ENCODE measurements around the gene CMIP. TPM values are rescaled to one million over a fixed set of nuclear protein-coding genes. Genes with fewer than 3 reads are reported as not detected.

The CMIP gene
- total RNA-seq, 1 donor from 2014 or later, result 6.6 TPM

DNA sequence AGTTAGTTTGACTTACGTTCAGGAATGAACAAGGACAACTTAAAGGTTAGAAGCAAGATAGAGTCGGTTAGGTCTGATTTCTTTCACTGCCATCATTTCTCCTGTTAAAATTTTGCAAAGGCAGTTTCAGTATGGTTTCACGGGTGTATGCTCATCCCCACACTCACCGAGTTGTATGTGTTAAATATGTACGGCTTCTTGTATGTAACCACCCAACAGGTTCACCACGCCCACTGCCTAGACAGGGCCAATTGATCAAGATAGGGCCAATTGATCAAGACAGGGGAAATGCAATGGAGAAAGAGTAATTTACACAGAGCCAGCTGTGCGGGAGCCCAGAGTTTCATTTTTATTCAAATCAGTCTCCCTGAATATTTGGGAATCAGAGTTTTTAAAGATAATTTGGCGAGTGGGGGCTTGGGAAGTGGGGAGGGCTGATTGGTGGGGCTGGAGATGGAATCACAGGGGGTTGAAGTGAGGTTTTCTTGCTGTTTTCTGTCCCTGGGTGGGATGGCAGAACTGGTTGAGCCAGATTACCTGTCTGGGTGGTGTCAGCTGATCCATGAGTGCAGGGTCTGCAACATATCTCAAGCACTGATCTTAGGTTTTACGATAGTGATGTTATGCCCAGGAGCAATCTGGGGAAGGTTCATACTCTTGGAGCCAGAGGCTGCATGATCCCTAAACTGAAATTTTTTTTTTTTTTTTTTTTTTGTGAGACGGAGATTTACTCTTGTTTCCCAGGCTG is 272.0 kb downstream of the CMIP start:
- Mint-ChIP-seq H3K4me1 (peaks cover 48% of the 10 kb centered on the region), H3K4me3 (no peak overlapping the region), H3K9me3 (no peaks in the 10 kb centered on the region), H3K36me3 (no peaks in the 10 kb centered on the region), H3K27ac (peak overlapping the region; percentile 78), H3K27me3 (ENCODE audit: insufficient read depth, low read depth) (peaks cover 7% of the 10 kb centered on the region)
- H3F3A ChIP-seq (ENCODE audit: low read depth), result peaks cover 4% of the 10 kb centered on the region
- H3K79me2 ChIP-seq (ENCODE audit: low read depth), result no peaks in the 10 kb centered on the region
- no peaks in the 10 kb centered on the region for H3K9me3 ChIP-seq (ENCODE audit: low read depth)
- no peak overlapping the region for H3K9ac ChIP-seq
- H3K4me1 ChIP-seq, result peaks cover under 1% of the 10 kb centered on the region
- TF ChIP-seq CTCF (IDR thresholded peaks at IDR 0.05), result no peak
- no peaks in the 10 kb centered on the region for H3K27me3 ChIP-seq
- H3K36me3 ChIP-seq, result no peaks in the 10 kb centered on the region
- H4K20me1 ChIP-seq (ENCODE audit: low read depth), result no peaks in the 10 kb centered on the region
- H3K27ac ChIP-seq, result no peak overlapping the region
- no peak overlapping the region for H3K4me3 ChIP-seq
- no peak overlapping the region for H3K4me2 ChIP-seq
- no peak for DNase-seq (ENCODE audit: low spot score)
- no peak overlapping the region for H2AFZ ChIP-seq (replicated peaks)

GRCh38 chr16:81717662-81718189 is 273.1 kb downstream of the CMIP start:
- H3K4me2 ChIP-seq, result no peak overlapping the region
- H3K36me3 ChIP-seq, result no peaks in the 10 kb centered on the region
- no peaks in the 10 kb centered on the region for H3F3A ChIP-seq (ENCODE audit: low read depth)
- no peaks in the 10 kb centered on the region for H3K9me3 ChIP-seq (ENCODE audit: low read depth)
- Mint-ChIP-seq H3K4me3 (peak overlapping the region; percentile 33), H3K27me3 (ENCODE audit: insufficient read depth, low read depth) (peaks cover 7% of the 10 kb centered on the region), H3K9me3 (no peaks in the 10 kb centered on the region), H3K4me1 (peaks cover 42% of the 10 kb centered on the region), H3K27ac (peak overlapping the region; percentile 34), H3K36me3 (no peaks in the 10 kb centered on the region)
- H3K27me3 ChIP-seq, result no peaks in the 10 kb centered on the region
- no peaks in the 10 kb centered on the region for H3K4me1 ChIP-seq
- no peaks in the 10 kb centered on the region for H4K20me1 ChIP-seq (ENCODE audit: low read depth)
- H3K9ac ChIP-seq, result no peak overlapping the region
- H3K79me2 ChIP-seq (ENCODE audit: low read depth), result no peaks in the 10 kb centered on the region
- TF ChIP-seq EZH2phosphoT487 (IDR thresholded peaks at IDR 0.05) (no peak), CTCF (IDR thresholded peaks at IDR 0.05) (no peak), EZH2 (IDR thresholded peaks at IDR 0.05) (no peak)
- no peak overlapping the region for H2AFZ ChIP-seq (replicated peaks)
- DNase-seq (ENCODE audit: low spot score), result no peak
- no peak overlapping the region for H3K4me3 ChIP-seq
- H3K27ac ChIP-seq, result no peak overlapping the region

- no peak overlapping the region for H3K4me3 ChIP-seq
- no peak for TF ChIP-seq EZH2phosphoT487 (IDR thresholded peaks at IDR 0.05)
- TF ChIP-seq CTCF (IDR thresholded peaks at IDR 0.05), result no peak
- no peak for TF ChIP-seq EZH2 (IDR thresholded peaks at IDR 0.05)
- Mint-ChIP-seq H3K27me3 (ENCODE audit: insufficient read depth, low read depth) (peaks cover 11% of the 10 kb centered on the region), H3K36me3 (no peaks in the 10 kb centered on the region), H3K27ac (no peak overlapping the region), H3K4me3 (peak overlapping the region; percentile 17), H3K9me3 (no peaks in the 10 kb centered on the region), H3K4me1 (peaks cover 43% of the 10 kb centered on the region)
- H3K4me1 ChIP-seq, result no peaks in the 10 kb centered on the region
- no peaks in the 10 kb centered on the region for H4K20me1 ChIP-seq (ENCODE audit: low read depth)
- no peak overlapping the region for H3K27ac ChIP-seq
- no peaks in the 10 kb centered on the region for H3K27me3 ChIP-seq
- no peaks in the 10 kb centered on the region for H3K9me3 ChIP-seq (ENCODE audit: low read depth)
- no peak overlapping the region for H3K9ac ChIP-seq
- no peaks in the 10 kb centered on the region for H3K36me3 ChIP-seq
- no peak for DNase-seq (ENCODE audit: low spot score)
- no peaks in the 10 kb centered on the region for H3F3A ChIP-seq (ENCODE audit: low read depth)
- H3K4me2 ChIP-seq, result no peak overlapping the region
- H3K79me2 ChIP-seq (ENCODE audit: low read depth), result no peaks in the 10 kb centered on the region
- peak overlapping the region; percentile 14 for H2AFZ ChIP-seq (replicated peaks)
Observed at GRCh38 chr16:81718637-81719036, 274.0 kb downstream of the CMIP start.

Measured in neural progenitor cell (in vitro differentiated cells).